ENCODE data around the gene CCL23.
A peak's percentile ranks its signal among the peaks of the same experiment; 100 is the strongest.
"Not testable (repeated sequence)": the region's sequence is repeated elsewhere in the genome, so short reads cannot be mapped to it uniquely, and the experiment has no call there.

The CCL23 gene

DNA sequence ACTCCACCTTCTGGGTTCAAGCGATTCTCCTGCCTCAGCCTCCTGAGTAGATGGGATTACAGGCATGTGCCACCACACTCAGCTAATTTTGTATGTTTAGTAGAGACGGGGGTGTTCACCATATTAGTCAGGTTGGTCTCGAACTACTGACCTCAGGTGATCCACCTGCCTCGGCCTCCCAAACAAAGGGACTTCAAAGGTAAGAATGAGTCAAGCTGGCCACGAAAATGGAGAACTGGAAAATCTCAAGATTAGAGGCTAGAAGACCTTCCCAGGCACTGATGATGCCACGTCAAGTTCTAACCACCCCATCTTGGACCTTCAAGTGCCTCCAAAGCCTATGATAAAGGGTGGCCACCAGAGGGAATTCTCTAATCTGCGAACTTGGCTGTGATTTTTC is 15.1 kb downstream of the CCL23 start:
- no peak for DNase-seq

DNA sequence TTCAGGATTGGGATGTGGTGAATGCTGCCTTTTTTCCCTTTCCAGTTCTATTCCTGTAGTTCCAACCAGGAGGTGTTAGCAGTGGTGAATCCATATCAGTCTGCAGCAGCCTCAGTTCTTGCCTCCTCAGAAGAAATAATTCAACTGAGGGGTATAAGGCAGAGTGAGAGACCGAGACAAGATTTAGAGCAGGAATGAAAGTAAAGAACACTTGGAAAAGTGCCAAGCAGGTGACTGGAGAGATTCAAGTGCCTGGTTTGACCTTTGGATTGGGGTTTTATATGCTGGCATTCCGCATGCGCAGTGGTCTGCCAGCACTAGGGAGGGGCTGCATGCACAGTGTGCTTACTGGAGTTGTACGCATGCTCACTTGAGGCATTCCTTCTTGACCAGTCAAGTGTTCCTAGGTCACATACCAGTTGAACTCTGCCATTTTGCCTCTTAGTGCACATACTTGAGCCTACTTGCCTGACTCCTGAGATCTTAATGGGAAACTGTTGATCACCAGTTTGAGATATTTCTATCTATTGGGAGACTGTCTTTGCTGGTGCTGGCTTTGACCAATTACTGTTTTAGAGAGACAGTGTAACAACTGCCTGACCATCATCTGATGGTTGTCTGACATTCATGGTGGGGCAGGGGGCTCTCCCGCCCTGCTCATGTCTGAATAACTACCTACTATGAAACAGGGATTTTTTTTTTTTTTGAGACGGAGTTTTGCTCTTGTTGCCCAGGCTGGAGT is 15.7 kb downstream of the CCL23 start:
- no peak for DNase-seq

DNA sequence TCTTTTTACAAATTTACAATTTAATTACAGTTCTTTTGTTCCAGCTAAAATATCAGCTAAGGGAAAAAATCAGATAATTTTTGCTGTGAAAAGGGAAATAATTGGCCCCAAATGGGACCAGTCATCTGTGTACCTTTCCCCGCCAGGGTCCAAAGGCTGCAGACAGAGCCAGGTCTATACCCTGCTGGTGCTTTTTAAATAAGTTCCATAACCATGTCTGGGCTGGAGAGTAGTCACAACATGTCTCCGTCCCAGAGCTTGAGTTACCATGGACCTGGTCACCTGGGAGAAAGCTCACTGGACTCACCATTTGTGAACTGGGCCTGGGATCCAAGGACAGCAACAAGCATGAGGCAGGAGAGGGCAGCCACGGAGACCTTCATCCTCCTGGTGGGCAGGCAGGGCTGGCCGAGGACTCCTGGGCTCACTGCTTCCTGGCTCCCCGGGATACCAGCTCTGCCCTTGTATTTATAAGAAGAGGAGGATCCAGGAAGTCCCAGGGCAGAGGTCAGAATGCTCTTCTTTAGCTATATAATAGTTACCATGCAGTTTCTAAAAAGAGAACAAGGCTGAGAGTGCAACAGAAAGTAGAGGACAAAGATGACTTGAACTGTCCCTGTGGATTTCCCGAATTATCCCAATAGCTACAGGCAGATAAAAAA is 16.5 kb downstream of the CCL23 start, which contains the start of gene CCL15:
CCL15 (minus strand) TSS at position 444 of the 662 bp plus-strand sequence; CDS start at position 383, 61 bp downstream.
- no peak for DNase-seq

DNA sequence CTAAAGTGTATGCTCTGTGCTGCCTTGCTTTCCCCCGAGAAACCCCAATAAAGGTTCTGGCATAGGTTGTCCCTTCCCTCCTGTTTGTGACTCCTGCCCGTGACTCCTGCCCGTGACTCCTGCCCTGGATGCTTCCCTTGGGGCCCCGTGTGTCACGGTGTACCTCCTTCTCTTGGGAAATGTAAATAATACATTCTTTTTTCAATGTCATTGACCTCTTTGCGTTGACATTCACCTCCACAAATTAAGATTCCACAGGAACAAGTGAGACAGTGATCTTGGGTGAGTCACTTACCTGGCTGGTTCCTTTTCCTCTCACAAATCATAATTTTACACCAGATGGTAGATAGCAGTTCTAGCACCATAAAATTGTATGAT is 17.1 kb downstream of the CCL23 start:
- no peak for DNase-seq

DNA sequence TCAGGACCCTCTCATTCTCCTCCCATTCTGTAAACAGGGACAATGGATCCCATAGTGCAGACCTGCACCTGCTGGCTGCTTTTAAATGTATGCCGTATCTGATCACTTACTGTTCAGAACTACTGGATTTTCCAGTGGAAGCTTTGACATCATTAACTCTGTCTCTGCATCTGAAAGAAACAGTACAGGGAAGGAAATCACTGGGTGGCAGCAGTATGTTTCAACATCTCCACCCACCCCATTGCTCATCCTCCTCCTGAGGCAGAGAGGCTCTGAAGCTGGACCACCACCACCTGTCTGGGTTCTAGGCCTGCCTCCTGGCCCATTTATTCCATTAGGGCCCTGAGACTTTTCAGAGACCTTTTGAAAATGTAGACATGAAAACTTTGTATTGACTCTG is 19.0 kb downstream of the CCL23 start:
- DNase-seq, result no peak

DNA sequence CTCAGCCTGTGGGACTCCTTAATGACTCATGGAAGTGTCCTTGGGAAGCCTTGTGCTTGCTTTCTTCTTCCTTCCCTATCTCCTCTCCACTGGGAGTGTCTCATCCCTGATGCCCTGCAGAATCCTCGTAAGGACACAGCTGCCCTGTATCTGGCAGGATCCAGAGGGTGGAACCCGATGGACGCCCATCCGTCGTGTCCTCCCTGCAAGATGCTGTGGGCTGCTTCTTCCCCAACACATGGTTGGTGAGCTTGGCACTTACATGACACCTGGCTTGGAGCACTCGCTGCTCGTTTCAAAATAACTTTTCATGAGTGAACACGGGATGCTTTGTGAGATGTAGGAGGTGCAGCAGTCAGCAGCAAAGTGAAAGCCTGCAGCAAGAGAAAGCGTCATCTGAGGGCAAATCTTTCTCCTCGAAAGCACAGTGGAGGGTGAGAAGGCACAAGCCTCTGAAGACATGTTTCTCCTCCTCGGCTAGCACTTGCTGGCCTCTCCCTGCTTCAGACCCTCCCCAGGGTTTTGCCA is 19.7 kb downstream of the CCL23 start:
- no peak for DNase-seq

DNA sequence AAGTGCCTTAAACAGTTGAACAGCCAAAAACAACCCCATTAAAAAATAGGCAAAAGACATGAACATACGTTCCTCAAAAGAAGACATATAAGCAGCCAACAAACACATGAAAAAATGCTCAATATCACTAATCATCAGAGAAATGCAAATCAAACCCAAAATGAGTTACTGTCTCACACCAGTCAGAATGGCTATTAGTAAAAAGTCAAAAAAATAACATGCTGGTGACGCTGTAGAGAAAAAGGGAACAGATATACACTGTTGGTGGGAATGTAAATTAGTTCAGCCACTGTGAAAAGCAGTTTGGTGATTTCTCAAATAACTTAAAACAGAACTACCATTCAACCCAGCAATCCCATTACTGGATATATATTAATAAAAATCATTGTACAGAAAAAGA is 22.4 kb downstream of the CCL23 start:
- DNase-seq, result not testable (repeated sequence)

DNA sequence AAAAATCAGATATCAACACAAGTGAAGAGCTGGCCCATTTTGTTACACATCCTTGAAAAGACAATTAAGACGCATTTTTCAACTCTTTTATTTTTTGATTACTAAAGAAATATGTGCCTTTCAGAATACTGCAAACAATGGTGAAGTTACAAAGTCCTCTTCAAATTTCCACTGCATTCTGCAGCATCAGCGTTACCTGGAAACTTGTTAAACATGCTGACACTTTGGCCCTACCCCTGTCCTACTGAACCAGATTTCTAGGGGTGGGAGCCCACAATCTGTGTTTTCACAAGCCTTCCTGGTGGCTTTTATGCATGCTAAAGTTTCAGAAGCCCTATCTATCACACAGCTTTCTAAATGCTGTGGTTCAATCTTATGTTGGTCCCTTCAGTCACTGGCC is 26.7 kb downstream of the CCL23 start:
- no peak for DNase-seq

DNA sequence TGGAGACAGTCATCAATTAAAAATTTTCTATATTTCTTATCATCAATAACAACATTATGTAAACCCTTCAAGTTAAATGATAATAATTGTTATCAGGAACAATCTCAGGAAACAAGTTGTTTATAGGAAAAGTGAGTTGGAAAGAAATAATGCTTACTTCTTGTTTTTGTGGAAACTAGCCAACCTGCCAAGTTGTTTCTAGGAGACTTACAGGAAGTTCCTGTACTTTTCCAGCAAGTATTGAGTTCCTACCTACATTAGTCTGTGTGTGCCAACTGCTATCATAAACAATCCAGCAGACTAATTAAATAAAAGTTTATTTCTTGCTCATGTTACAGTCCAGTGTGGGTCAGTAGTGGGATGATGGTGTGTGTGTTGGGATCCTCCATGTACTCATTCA is 29.6 kb downstream of the CCL23 start:
- DNase-seq, result no peak

DNA sequence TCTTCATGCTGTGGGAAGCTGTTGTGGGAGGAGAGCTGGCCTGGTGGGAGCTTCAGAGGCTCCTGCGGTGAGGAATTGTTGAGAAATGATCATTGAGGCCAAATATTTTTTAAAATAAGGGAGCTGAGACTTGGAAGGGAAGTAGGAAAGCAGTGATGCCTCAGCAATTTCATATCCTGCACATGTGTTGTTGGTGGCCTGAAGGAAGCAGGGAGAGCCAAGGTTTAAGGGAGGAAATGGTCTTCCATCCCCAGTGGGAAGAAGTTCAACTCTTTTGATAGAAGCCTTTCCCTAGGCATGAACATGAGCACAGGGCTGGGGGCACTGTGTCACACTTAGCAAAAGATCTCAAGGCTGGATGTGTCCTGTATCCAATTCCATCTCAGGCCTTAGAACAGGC is 31.1 kb downstream of the CCL23 start, which contains the start of gene CCL14:
CCL14 (minus strand) TSS at position 87 of the 400 bp plus-strand sequence; CDS start at position 7, 80 bp downstream.
- no peak for DNase-seq

DNA sequence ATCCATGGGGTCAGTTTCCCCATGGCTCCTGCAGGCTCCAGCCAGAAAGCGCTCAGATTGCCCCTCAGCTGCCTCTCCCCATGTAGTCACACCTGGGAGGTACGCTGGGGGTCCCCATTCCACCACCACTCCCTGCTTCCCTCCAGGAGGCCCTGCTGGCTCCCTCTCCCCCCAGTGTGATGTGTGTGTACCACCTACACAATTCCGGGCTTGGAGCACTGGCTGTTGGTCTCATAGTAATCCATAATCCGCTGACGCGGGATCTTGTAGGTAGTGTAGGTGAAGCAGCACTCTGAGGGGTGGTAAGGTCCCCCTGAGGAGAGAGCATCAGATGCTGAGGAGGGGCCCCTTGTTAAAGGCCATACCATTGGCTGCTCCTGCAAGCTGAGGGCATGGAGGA is 33.6 kb downstream of the CCL23 start:
- no peak for DNase-seq

DNA sequence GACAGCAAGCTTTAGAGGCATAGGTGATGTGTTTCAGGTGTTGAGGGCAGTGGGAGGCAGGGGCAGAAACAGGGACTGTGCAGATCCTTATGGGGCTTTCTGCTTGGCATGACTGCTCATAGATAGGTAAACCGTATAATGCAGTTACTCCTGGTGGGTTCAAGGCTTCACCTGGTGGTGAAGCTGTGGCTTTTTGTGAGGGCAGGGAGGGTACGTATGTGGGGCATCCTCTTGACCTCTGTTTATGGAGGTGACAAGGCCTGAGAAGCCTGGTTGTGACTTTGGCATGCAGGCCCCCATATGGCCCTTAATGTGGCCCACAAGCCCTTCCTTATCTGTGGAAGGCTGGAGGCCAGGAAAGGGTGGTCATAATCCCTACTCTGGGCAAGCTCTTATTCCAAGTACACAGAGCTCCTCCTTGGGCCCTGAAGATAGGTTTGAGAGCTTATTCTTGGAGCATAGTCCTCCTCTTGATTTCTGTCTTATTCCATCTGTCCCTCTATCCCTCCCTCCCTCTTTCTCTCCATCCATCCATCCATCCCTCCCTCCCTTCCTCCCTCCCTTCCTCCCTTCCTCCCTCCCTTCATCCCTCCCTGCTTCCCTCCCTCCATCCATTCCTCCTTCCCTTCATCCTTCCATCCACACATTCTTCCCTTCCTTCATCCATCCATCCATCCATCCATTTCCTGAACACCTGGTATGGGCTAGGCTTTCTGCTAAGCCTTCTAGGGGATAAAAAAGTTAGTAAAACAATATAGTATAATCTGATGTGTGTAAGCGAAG is 35.2 kb downstream of the CCL23 start:
- DNase-seq, result no peak

DNA sequence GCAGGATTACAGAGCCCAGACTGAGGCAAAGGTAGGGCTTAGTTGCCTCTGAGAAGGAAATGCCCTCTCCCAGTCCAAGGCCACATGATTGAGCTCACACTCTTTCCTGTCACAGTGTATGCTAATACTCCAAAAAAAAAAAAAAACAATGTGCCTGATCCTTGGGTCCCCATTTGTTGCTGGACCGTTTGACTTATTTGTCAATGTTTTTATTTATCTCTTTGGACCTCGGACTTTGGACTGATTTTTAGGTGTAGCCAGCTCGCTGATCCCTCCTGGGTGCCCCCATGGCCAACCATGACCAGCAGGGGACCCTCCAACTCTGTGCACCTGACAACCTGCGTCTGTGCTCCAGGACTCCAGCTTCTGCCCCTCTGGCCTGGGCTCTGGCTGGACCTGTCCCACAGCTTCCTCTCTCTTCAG is 35.9 kb downstream of the CCL23 start:
- DNase-seq, result peak in 1 of 2 experiments; percentile 17

DNA sequence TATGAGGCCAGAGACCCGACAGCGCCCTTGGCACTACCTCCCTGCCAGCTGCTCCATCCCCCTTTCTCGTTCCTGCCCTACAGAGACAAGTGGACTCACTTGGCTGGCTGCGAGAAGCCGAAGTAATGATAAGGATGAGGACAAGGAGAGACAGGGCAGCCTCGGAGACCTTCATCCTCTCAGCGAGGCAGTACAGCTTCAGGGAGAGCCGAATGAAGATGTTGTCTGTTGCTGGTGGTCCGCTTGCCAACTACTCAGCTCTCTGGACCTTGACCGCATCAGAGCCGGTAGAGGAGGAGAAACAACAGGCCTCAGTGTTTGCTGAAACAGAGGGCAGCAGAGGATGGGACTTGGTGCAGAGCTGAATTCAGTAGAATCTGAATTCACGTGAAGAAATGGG is 36.5 kb downstream of the CCL23 start, which contains the start of gene CCL16:
CCL16 (minus strand) TSS at position 252 of the 400 bp plus-strand sequence; CDS start at position 175, 77 bp downstream.
- no peak for DNase-seq

DNA sequence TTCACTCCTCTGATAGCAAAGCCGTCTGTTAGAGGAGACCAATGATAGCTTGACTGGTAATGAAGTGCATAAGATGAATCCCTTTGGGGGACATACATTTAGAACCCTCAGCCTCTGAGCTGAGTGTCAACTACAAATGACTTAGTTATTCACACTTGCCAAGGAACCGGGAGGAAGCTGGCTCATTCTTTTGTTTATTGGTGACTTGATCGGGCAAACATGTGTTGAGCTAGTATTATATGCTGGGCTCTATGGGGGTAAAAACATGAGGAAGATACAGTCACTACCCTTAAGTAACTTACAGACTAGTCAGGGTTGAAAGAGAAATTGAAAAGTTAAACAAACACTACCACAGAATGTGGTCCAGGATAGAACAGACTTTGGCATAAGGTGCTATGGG is 39.4 kb downstream of the CCL23 start:
- no peak for DNase-seq

DNA sequence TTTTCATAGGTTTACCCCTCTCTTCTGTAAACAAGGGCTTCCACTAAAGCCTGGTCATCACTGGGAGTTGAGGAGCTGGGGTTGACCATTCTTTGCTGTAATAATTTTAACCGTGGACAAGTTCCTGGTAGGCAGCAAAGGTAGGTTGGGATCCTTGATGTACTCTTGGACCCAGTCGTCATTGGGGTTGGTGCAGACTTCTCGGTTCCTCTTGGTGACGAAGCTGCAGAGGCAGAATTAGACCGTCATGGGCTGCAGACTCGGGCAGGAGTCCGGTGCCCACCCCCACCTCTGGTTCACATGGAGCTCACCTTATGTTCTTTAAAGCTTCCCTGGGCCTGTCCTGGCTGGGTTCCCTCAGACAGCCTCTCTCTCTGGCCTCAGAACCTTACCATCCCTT is 40.3 kb downstream of the CCL23 start:
- no peak for DNase-seq

DNA sequence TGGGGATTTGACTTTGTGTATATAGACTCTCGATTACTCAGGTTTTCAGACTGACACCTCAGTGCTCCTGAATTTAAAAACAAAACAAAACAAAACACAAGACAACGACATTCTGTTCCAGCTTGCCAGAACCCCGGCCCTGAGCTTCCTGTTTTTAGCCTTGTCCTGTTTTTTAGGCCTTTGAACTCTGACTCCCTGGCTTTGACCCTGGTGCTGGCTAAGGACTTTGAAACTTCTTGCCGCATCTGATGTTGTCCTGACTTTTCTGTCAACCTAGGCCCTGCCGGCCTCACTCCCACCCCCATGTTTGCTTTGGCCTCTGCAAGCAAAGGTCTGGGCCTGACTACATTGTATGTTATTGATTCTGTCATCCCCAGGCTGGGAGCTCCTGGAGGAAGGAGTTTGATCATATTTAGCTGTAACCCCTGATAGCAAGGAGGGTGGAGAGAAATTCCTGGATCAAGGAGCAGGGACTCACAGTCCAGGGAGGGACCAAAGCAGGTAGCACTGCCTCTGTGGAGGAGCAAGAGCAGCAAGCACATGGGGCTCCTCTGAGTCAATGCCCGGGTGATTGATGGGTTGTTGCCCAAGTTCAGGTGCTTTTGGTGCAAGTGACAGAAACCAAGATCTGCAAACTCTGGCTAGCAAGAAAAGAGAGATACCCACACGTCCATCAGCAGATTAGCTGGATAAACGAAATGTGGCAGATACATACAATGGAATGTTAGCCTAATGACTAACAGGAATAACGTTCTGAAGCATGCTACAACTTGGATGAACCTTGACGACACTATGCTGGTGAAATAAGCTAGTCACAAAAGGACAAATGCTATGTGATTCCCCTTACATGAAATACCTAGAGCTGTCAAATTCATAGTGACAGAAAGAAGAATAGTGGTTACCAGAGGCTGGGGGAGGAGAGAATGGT is 44.2 kb downstream of the CCL23 start:
- no peak for DNase-seq

DNA sequence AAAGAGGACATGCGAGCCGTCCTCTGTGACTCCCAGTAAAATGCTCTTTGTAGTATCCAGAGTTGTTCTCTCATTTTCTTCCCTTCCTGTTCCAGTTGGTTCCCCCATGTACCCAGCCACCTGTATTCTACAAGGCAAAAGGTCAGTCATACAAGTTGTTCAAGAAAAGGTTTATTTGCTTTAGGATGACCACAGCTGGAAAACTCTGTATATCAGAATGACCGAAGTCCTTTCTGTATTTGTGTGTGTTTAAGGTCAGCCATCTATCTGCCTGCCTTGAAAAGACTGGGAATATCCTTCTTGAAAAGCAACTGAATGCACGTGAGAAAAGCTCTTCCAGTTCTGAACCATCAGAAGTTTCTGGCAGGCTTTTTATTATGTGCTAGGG is 44.8 kb downstream of the CCL23 start:
- no peak for DNase-seq

DNA sequence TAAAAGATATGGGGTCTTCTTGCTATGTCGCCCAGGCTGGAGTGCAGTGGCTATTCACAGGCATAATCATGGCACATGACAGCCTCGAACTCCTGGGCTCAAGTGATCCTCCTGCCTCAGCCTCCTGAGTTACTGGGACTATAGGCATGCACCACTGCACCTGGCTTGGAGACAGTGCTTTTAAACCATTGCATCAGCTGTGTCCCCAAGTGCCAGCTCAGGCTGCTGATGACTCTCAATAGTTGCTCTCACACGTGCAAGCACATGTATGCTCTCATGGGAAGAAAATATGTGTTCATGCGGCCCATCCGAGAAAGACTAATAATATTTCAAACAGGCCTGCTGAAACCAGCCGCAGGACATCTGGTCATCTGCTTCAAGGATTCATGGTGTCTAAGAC is 45.2 kb downstream of the CCL23 start:
- no peak for DNase-seq

DNA sequence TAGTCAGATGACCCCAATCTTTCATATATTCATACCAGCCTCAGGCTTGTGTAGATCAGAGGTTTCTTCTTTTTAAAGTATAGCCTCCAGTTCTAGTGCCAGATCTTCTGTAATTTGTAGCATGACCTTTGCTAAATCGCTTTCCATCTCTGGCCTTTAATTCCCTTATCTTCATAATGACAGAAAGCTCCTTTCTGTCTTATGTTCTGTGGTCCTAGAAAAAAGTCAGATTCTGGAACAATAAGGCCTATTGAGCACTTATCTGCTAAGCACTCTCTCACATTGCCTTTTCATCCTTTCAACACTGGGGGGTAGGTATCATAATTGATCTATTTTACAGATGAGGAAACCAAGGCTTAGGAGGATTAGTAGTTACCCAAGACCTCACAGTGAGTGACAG is 45.7 kb downstream of the CCL23 start:
- no peak for DNase-seq

DNA sequence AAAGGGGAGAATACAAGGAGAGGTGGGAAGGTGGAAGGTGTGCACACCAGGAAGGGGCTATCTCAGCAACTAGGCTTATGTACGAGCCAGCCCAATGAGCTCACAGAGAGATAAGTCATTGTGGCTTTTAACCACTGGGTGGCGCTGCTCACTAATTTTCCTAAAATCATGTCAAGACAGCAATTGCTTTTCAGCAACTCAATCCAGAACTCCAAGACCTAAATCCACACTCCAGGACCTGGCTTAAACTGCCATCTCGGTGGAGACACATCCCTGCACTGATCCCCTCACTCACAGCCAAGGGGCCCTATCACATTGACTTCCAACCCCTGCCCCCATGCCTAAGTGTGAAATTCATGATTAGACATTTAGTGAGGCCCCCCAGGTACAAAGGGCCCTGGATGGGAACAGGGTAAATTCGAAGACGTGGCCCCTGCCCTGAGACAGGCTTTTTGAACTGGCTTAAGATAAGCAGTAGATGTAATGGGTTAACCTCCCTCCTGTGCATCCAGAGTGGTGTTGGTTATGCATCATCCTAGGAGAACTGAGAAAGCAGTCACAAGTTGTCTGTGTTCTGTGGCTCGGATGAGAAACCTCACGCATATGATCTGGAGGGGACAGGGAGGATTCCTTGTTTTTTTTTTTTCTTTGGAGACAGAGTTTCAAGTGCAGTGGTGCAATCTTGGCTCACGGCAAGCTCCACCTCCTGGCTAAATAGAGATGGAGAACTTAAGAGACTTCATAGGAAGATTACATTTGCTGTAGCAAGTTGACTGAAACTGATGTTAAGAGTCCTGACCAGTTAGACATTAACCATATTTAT is 48.0 kb downstream of the CCL23 start:
- peak; percentile 80 to 84 for DNase-seq

Data from activated CD4-positive, alpha-beta T cell treated with anti-CD3 and anti-CD28 coated beads, Interleukin-2, amount 50 U/mL, for 48 hours (primary cell).